Cardiac septum (tissue), 1 donor: ENCODE data around the gene GINS3. TPM values are rescaled to one million over a fixed set of nuclear protein-coding genes. Genes with fewer than 3 reads are reported as not detected.
"Not testable (repeated sequence)": the region's sequence is repeated elsewhere in the genome, so short reads cannot be mapped to it uniquely, and the experiment has no call there.

Source experiments
- DNase-seq: peaks from one replicate; pipeline ENCODE4 v3.0.0-alpha.2; 2020; ENCODE audit warnings: low spot score
- intact Hi-C: fragments of 100-400 bp; cut with DNase I; formaldehyde crosslinking; loops from one replicate; pipeline ENCODE4 v1.14.0; 2022
- total RNA-seq: library from RNA; stranded (reverse); fragmentation: NEBNext Ultra II Directional; extraction: Animal tissue kit (Norgen Biotek cat#: 25700); gene quantifications from one replicate; pipeline ENCODE4 v1.2.1, GENCODE V29; 2021
- donor health status: DM: no; HTN: no; CAD: no.

Gene GINS3
- total RNA-seq, 1 donor from 2014 or later, result 4.7 TPM

GRCh38 chr16:58384437-58385055, 7.7 kb upstream of the GINS3 start:
- DNase-seq, result no peak
- intact Hi-C loops, result no loop called here

GRCh38 chr16:58385218-58385773, 7.0 kb upstream of the GINS3 start:
- intact Hi-C loops, result no loop called here
- no peak for DNase-seq

- intact Hi-C loops, result loop anchor here (5.0 kb wide), 2 partner anchors 42 to 78 kb away; no protein-coding TSS in a partner anchor
- DNase-seq, result no peak
These were observed 2.5 kb upstream of the GINS3 start for GRCh38 chr16:58389724-58390123.

- DNase-seq, result no peak
- intact Hi-C loops, result loop anchor here (2.0 to 5.0 kb wide), 3 partner anchors 46 to 238 kb away; no protein-coding TSS in a partner anchor
These were observed 850 bp downstream of the GINS3 start for GRCh38 chr16:58393138-58393504.

GRCh38 chr16:58396897-58397296, 4.6 kb downstream of the GINS3 start:
- intact Hi-C loops, result not testable (repeated sequence)

GRCh38 chr16:58399718-58400633, 7.7 kb downstream of the GINS3 start:
- intact Hi-C loops, result no loop called here
- no peak for DNase-seq

More at GRCh38 chr16:58396897-58397296, 4.6 kb downstream of the GINS3 start:
- not testable (repeated sequence) for DNase-seq

GRCh38 chr16:58401305-58401704, 9.0 kb downstream of the GINS3 start:
- DNase-seq, intact Hi-C loops: not testable (repeated sequence)

- intact Hi-C loops, result no loop called here
- no peak for DNase-seq
These were observed 10.5 kb downstream of the GINS3 start for GRCh38 chr16:58402796-58403195.

GRCh38 chr16:58409316-58409973, 17.2 kb downstream of the GINS3 start:
- no peak for DNase-seq
- intact Hi-C loops, result no loop called here

GRCh38 chr16:58411336-58411735, 19.1 kb downstream of the GINS3 start:
- DNase-seq, result no peak
- intact Hi-C loops, result no loop called here

GRCh38 chr16:58411736-58412614, 19.7 kb downstream of the GINS3 start:
- intact Hi-C loops, result no loop called here
- no peak for DNase-seq

GRCh38 chr16:58412615-58412970, 20.3 kb downstream of the GINS3 start:
- intact Hi-C loops, result not testable (repeated sequence)

GRCh38 chr16:58413359-58413758, 21.1 kb downstream of the GINS3 start:
- DNase-seq, result no peak
- intact Hi-C loops, result no loop called here

More at GRCh38 chr16:58412615-58412970, 20.3 kb downstream of the GINS3 start:
- not testable (repeated sequence) for DNase-seq

GRCh38 chr16:58415003-58415402, 22.7 kb downstream of the GINS3 start:
- no peak for DNase-seq
- intact Hi-C loops, result no loop called here

- intact Hi-C loops, DNase-seq: not testable (repeated sequence)
These were observed 23.7 kb downstream of the GINS3 start for GRCh38 chr16:58415961-58416360.

GRCh38 chr16:58417035-58417434, 24.8 kb downstream of the GINS3 start:
- intact Hi-C loops, result no loop called here

GRCh38 chr16:58417600-58417999, 25.3 kb downstream of the GINS3 start:
- no peak for DNase-seq
- intact Hi-C loops, result no loop called here

More at GRCh38 chr16:58417035-58417434, 24.8 kb downstream of the GINS3 start:
- no peak for DNase-seq

GRCh38 chr16:58418026-58418425, 25.8 kb downstream of the GINS3 start:
- intact Hi-C loops, result loop anchor here (2.0 kb wide), 1 partner anchor 47 kb away; no protein-coding TSS in a partner anchor
- DNase-seq, result no peak

- intact Hi-C loops, result loop anchor here (2.0 kb wide), 1 partner anchor 46 kb away; no protein-coding TSS in a partner anchor
- DNase-seq, result no peak
These were observed 26.3 kb downstream of the GINS3 start for GRCh38 chr16:58418601-58419000.
